ENCODE measurements around the gene KRT3.

KRT3 gene

DNA sequence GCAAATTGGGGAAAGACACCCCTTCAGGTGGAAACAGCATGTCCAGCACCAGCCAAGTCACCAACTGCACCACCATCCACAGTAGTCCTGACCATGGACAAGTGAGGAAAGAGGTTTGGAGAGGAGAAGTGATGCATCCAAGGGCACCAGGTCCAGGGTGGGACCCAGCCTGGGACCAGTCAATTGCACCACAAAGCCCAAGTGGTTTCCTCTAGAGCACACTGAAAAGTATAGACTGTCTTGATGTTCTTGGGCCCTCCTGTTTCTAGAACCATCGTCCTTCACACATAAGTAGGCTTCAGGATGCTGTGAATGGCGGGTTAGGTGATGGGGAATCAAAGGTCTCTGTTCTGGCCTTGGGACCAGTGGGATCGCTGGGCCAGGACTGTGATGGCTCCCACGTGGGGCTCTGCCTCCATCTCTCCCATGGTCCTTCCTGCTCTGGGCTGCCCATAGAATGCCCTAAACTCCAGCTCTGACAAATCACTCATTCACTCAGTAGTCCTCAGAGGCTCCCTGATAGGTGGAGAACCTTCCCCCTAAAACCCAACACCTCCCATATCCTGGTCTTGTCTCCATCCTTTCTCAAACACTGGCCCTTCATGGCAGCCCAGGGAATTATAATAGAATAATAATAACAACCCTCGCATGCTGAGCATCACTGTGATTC is 29.0 kb upstream of the KRT3 start:
- Histone ChIP-seq H3K27ac (no peak overlapping the region), H3K4me3 (ENCODE audit: low read depth, low read length) (no peak overlapping the region), H3K36me3 (replicated peaks) (no peaks in the 10 kb centered on the region), H3K27me3 (replicated peaks) (no peaks in the 10 kb centered on the region)
- in situ Hi-C loops (cut with HindIII; ENCODE audit: low pct_ligation_motif_present, low sequenced_read_pairs) = no loop called here
- DNase-seq = no peak
- TF ChIP-seq, protein P1, sequence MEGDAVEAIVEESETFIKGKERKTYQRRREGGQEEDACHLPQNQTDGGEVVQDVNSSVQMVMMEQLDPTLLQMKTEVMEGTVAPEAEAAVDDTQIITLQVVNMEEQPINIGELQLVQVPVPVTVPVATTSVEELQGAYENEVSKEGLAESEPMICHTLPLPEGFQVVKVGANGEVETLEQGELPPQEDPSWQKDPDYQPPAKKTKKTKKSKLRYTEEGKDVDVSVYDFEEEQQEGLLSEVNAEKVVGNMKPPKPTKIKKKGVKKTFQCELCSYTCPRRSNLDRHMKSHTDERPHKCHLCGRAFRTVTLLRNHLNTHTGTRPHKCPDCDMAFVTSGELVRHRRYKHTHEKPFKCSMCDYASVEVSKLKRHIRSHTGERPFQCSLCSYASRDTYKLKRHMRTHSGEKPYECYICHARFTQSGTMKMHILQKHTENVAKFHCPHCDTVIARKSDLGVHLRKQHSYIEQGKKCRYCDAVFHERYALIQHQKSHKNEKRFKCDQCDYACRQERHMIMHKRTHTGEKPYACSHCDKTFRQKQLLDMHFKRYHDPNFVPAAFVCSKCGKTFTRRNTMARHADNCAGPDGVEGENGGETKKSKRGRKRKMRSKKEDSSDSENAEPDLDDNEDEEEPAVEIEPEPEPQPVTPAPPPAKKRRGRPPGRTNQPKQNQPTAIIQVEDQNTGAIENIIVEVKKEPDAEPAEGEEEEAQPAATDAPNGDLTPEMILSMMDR (IDR thresholded peaks at IDR 0.05; ENCODE audit: low read depth, low read length, missing control alignments) = no peak

DNA sequence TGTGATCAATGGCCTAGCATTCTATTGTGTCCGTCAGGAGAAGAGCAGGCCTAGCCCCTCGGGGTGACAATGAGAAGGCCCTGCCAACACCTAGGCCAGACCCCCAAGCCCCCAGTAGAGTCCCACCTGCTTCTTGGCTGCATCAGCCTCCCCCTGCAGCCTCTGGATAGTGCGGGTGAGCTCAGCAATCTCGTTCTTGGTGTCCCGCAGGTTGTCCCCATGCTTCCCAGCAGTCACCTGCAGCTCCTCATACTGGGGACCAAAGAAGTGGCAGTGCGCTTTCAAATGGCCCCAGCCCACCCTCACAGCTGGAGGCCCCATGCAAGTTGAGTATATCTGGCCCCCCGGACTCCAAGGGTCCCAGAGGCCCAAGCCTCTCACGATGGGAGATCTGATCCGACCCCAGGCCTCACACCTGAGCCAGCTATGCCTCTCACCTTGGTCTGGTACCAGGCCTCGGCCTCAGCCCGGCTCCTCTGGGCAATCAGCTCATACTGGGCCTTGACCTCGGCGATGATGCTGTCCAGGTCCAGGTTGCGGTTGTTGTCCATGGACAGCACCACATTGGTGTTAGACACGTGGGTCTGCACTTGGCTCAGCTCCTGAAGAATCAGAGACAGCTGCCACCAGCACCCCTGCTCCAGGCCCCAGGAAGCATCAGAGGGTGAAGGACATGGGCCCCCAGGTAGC is 28.0 kb upstream of the KRT3 start:
- H3K27ac ChIP-seq = no peak overlapping the region
- TF ChIP-seq, protein P1 (IDR thresholded peaks at IDR 0.05; ENCODE audit: low read depth, low read length, missing control alignments) = no peak
- no peak for DNase-seq
- H3K4me3 ChIP-seq (ENCODE audit: low read depth, low read length) = no peak overlapping the region
- no peaks in the 10 kb centered on the region for H3K27me3 ChIP-seq (replicated peaks)
- H3K36me3 ChIP-seq (replicated peaks) = no peaks in the 10 kb centered on the region
- in situ Hi-C loops (cut with HindIII; ENCODE audit: low pct_ligation_motif_present, low sequenced_read_pairs) = no loop called here

DNA sequence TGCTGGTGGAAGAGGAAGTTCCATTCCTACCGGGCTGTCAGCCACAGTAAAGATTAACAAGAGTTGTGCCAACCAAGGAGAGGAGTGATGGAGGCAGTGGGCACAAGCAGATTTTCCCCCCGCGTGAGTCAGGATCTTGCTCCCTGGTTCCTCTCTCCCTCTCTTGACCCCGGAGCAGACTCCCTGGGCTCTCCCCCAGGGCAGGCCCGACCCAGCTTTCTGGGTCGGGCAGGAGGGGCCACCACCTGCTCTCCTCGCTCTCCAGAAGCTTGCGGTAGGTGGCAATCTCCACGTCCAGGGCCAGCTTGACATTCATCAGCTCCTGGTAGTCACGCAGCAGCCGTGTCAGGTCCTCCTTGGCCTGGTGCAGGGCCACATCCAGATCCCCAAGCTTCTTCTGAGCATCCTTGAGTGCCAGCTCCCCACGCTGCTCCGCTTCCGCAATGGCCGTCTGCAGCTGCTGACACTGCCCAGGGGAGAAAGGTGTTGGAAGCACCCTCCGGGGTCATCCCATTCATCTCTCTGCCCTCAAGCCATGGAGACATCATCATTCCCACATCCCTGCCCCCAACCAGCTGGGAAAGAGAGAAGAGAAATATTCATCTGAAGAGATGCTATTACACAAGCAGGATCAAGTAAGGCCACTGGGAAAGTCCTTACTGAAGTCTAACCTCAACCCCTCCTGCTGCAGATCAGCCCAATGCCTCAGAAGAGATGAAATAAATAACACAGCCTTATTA is 27.0 kb upstream of the KRT3 start:
- in situ Hi-C loops (cut with HindIII; ENCODE audit: low pct_ligation_motif_present, low sequenced_read_pairs) = no loop called here

DNA sequence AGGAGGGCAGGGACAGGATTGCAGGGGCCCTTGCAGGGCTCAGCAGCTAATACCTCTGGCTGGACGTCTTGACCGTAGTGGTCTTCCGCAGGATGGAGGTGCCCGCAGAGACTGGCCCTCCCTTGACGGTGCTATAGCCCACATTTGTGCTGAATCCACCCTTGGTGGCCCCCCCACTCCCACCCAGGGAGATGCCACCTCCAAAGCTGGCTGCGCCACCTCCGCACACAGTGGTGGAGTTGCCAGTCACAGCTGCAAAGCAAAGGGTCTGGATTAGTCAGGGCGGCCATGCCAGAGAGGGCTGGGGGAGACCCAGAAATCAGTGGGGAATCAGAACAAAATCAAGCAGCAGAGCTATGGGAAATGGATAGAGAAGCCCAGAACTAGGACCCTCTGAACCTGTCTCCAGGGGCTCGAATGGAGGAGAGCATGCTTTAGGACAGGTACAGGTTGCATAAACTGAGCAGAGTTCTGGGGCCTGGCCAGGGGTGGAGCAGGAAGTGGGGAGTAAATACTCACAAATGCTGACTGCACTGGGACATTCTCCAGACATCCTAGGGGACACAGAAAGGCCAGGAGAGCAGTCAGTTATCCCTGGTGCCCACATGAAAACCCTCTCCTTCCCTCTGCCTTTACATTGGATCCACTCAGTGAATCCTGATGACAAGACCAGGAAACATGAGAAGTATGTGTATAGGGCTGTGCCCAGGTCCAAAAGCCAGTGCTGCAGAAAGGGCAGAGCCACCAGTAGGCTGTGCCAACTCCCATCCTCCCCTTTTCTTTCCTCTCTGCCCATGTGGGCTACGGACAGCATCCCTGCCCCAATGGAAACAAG is 26.1 kb upstream of the KRT3 start:
- no peaks in the 10 kb centered on the region for H3K36me3 ChIP-seq (replicated peaks)
- H3K27ac ChIP-seq = no peak overlapping the region
- TF ChIP-seq, protein P1 (IDR thresholded peaks at IDR 0.05; ENCODE audit: low read depth, low read length, missing control alignments) = no peak
- in situ Hi-C loops (cut with HindIII; ENCODE audit: low pct_ligation_motif_present, low sequenced_read_pairs) = no loop called here
- no peak for DNase-seq
- H3K27me3 ChIP-seq (replicated peaks) = peaks cover 4% of the 10 kb centered on the region
- H3K4me3 ChIP-seq (ENCODE audit: low read depth, low read length) = no peak overlapping the region

More for the DNA sequence above, 27.0 kb upstream of the KRT3 start:
- no peak for DNase-seq
- Histone ChIP-seq H3K27ac (no peak overlapping the region), H3K36me3 (replicated peaks) (no peaks in the 10 kb centered on the region), H3K4me3 (ENCODE audit: low read depth, low read length) (no peak overlapping the region), H3K27me3 (replicated peaks) (peaks cover 4% of the 10 kb centered on the region)
- TF ChIP-seq, protein P1 (IDR thresholded peaks at IDR 0.05; ENCODE audit: low read depth, low read length, missing control alignments) = no peak

DNA sequence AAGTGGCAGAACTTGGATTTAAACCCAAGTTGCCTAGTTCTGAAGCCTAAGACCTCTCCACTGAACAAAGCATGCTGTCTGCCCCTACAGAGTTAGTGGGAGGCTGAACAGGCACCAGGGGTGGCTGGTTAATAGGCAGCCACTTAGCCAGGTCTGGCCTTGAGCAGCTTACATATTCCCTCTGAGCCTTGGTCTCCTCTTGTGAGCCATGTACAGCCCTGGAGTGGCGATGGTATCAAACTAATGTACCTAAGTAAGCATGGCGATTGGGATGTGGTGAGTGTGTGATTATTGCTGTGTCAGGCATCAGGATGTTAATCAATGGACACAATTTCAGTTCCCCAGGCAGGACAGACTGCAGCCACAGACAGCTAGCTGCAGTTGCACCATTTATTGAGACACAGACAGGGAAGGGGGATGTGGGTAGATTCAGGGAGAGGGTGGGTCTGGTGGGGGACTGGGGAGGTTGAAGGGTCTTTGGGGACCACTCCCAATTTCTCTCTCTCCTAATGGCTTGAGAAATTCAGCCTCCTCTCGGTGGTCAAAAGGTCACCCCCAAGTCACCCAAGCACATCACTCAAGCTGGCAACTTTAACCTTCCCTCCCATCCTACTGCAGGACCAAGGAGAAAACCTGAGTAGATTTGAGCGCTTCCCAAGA is 25.3 kb upstream of the KRT3 start:
- no peak overlapping the region for H3K27ac ChIP-seq
- H3K27me3 ChIP-seq (replicated peaks) = peaks cover 4% of the 10 kb centered on the region
- DNase-seq = no peak
- in situ Hi-C loops (cut with HindIII; ENCODE audit: low pct_ligation_motif_present, low sequenced_read_pairs) = no loop called here
- no peak overlapping the region for H3K4me3 ChIP-seq (ENCODE audit: low read depth, low read length)
- H3K36me3 ChIP-seq (replicated peaks) = no peaks in the 10 kb centered on the region
- TF ChIP-seq, protein P1 (IDR thresholded peaks at IDR 0.05; ENCODE audit: low read depth, low read length, missing control alignments) = no peak

Data from brain microvascular endothelial cell (primary cell).